HG03060 (cell line): ENCODE measurements around the gene KRT36.

Experiments
- ATAC-seq: cut with Tn5 transposase; IDR thresholded peaks from one replicate; pipeline ENCODE4 v1.9.1; 2021; ENCODE audit warnings: low read depth, moderate number of reproducible peaks; ENCODE audit not compliant: unreplicated experiment

KRT36 gene

GRCh38 chr17:41504246-41504977, 14.7 kb upstream of the KRT36 start:
- no peak for ATAC-seq

GRCh38 chr17:41503202-41503601, 13.5 kb upstream of the KRT36 start:
- ATAC-seq: no peak

GRCh38 chr17:41500131-41500911, 10.6 kb upstream of the KRT36 start:
- ATAC-seq: no peak

GRCh38 chr17:41499714-41500113, 10.0 kb upstream of the KRT36 start:
- no peak for ATAC-seq

- no peak for ATAC-seq
Observed at GRCh38 chr17:41498276-41498675, 8.6 kb upstream of the KRT36 start.

GRCh38 chr17:41496803-41497484, 7.2 kb upstream of the KRT36 start:
- ATAC-seq: no peak

- ATAC-seq: no peak
Observed at GRCh38 chr17:41494524-41494923, 4.8 kb upstream of the KRT36 start.

GRCh38 chr17:41492771-41493170, 3.1 kb upstream of the KRT36 start:
- no peak for ATAC-seq

- ATAC-seq: no peak
Observed at GRCh38 chr17:41492351-41492750, 2.6 kb upstream of the KRT36 start.

- ATAC-seq: no peak
Observed at GRCh38 chr17:41491476-41491875, 1.8 kb upstream of the KRT36 start.

GRCh38 chr17:41490000-41490990, 585 bp upstream of the KRT36 start:
- ATAC-seq: no peak

GRCh38 chr17:41486809-41487530, 2.7 kb downstream of the KRT36 start:
- ATAC-seq: no peak

GRCh38 chr17:41486316-41486715, 3.4 kb downstream of the KRT36 start:
- no peak for ATAC-seq

GRCh38 chr17:41484920-41485904, 4.5 kb downstream of the KRT36 start:
- no peak for ATAC-seq

- no peak for ATAC-seq
Observed at GRCh38 chr17:41483991-41484826, 5.5 kb downstream of the KRT36 start.

GRCh38 chr17:41483531-41483930, 6.2 kb downstream of the KRT36 start:
- ATAC-seq: no peak

- ATAC-seq: no peak
Observed at GRCh38 chr17:41481036-41481435, 8.7 kb downstream of the KRT36 start, which contains the start of gene KRT35. KRT35 (minus strand) TSS chr17:41481151; CDS start chr17:41481097, 54 bp downstream.
